Measurements from ENCODE around the gene SCARB2.

SCARB2 gene

GRCh38 chr4:76144546-76144945, 69.1 kb downstream of the SCARB2 start:
- DNase-seq: no peak

- DNase-seq: no peak
Measured at GRCh38 chr4:76141241-76141640, 72.4 kb downstream of the SCARB2 start.

GRCh38 chr4:76127754-76128153, 85.9 kb downstream of the SCARB2 start:
- no peak for DNase-seq

GRCh38 chr4:76125816-76126215, 87.8 kb downstream of the SCARB2 start:
- DNase-seq: no peak

- no peak for DNase-seq
Measured at GRCh38 chr4:76120199-76120598, 93.4 kb downstream of the SCARB2 start.

GRCh38 chr4:76117536-76117935, 96.1 kb downstream of the SCARB2 start:
- no peak for DNase-seq

GRCh38 chr4:76116821-76117220, 96.8 kb downstream of the SCARB2 start:
- DNase-seq: no peak
